H1 (cell line): ENCODE measurements around the gene SLC13A5. TPM values are rescaled to one million over a fixed set of nuclear protein-coding genes. Genes with fewer than 3 reads are reported as not detected.

ENCODE experiments used
- CTCF ChIA-PET: fragments of 300-600 bp; sonication (Branson Sonifier 250); formaldehyde crosslinking; loops from one replicate; lab custom pipeline; 2021; ENCODE audit not compliant: partially characterized antibody; lab: Charles Lee
- POLR2A ChIA-PET: fragments of 300-600 bp; sonication (Branson Sonifier 250); formaldehyde crosslinking; loops from one replicate; lab custom pipeline; 2021; ENCODE audit warnings: inconsistent platforms; ENCODE audit not compliant: partially characterized antibody; lab: Charles Lee
- DNase-seq, 2 experiments: peaks; one replicate each; pipeline versions ENCODE4 v3.0.0 to v3.0.0-alpha.2; 2010 to 2022; ENCODE audit warnings: low spot score in 2 of 2, low read depth in 1 of 2, mixed read lengths in 1 of 2
- FAIRE-seq: peaks from 2 replicates; lab custom pipeline; 2011; peaks lifted over from hg19 to GRCh38; lab: Jason Lieb, UNC
- H2AFZ ChIP-seq: 2 replicates; pipeline ENCODE4 v1.8.1; 2012; ENCODE audit warnings: low read length, inconsistent platforms
- H2AK5ac ChIP-seq: 2 replicates; pipeline ENCODE4 v1.6.1; 2013; ENCODE audit warnings: low read depth, low read length
- H2BK120ac ChIP-seq: replicated peaks from 2 replicates; pipeline ENCODE3; 2013; ENCODE audit warnings: low read depth, low read length, inconsistent platforms
- H2BK12ac ChIP-seq: 2 replicates; pipeline ENCODE4 v1.6.1; 2013; ENCODE audit warnings: low read depth, low read length
- H2BK15ac ChIP-seq: 2 replicates; pipeline ENCODE4 v1.6.1; 2013; ENCODE audit warnings: low read length
- H2BK20ac ChIP-seq: 2 replicates; pipeline ENCODE4 v1.6.1; 2013; ENCODE audit warnings: low read length
- H2BK5ac ChIP-seq: 2 replicates; pipeline ENCODE4 v1.6.1; 2013; ENCODE audit warnings: low read depth, low read length
- H3K14ac ChIP-seq: 2 replicates; pipeline ENCODE4 v1.6.1; 2013; ENCODE audit warnings: inconsistent platforms; ENCODE audit not compliant: insufficient read length
- H3K18ac ChIP-seq: 2 replicates; pipeline ENCODE4 v1.6.1; 2013; ENCODE audit warnings: low read length; ENCODE audit errors: extremely low read depth
- H3K23ac ChIP-seq: 2 replicates; pipeline ENCODE4 v1.6.1; 2013; ENCODE audit warnings: inconsistent platforms; ENCODE audit not compliant: insufficient read length
- H3K23me2 ChIP-seq: 2 replicates; pipeline ENCODE4 v1.6.1; 2013; ENCODE audit warnings: low read depth, low read length
- H3K27ac ChIP-seq: 2 replicates; pipeline ENCODE4 v1.6.1; 2011; ENCODE audit warnings: low read depth, low read length, inconsistent platforms
- H3K27me3 ChIP-seq, 4 experiments: replicated peaks in 1 of 4; 1 replicate in 1 of 4; 2 replicates in 3 of 4; pipeline versions ENCODE4 v1.6.1 to v1.8.1; 2011 to 2013; ENCODE audit warnings: low read length in 3 of 4, mild to moderate bottlenecking in 3 of 4, inconsistent platforms in 2 of 4, mixed read lengths in 2 of 4, moderate library complexity in 1 of 4; ENCODE audit not compliant: control insufficient read depth in 3 of 4, insufficient read depth in 3 of 4; ENCODE audit errors: extremely low read depth in 1 of 4
- H3K36me3 ChIP-seq, 4 experiments: 2 replicates each; pipeline versions ENCODE4 v1.6.1 to v1.8.1; 2011 to 2013; ENCODE audit warnings: mild to moderate bottlenecking in 4 of 4, low read length in 3 of 4, moderate library complexity in 2 of 4, control low read depth in 1 of 4, inconsistent platforms in 1 of 4; ENCODE audit not compliant: insufficient read depth in 4 of 4, control insufficient read depth in 2 of 4
- H3K4ac ChIP-seq: replicated peaks from 2 replicates; pipeline ENCODE3; 2013; ENCODE audit warnings: low read length, low read depth, mixed read lengths, inconsistent platforms; ENCODE audit not compliant: insufficient read length
- H3K4me1 ChIP-seq, 4 experiments: replicated peaks in 1 of 4; 1 replicate in 1 of 4; 2 replicates in 3 of 4; pipeline versions ENCODE4 v1.6.1 to v1.8.1; 2011 to 2013; ENCODE audit warnings: low read length in 3 of 4, inconsistent platforms in 2 of 4, mixed read lengths in 1 of 4; ENCODE audit not compliant: insufficient read depth in 4 of 4, control insufficient read depth in 3 of 4
- H3K4me2 ChIP-seq, 2 experiments: 2 replicates each; pipeline versions ENCODE4 v1.6.1 to v1.8.1; 2011 to 2013; ENCODE audit warnings: low read depth in 2 of 2, low read length in 2 of 2, control low read depth in 1 of 2, inconsistent platforms in 1 of 2, mild to moderate bottlenecking in 1 of 2; ENCODE audit not compliant: insufficient read depth in 1 of 2
- H3K4me3 ChIP-seq, 4 experiments: fragments of 200-600, 300-600 bp in 1 of 4; sonication (generic), shearing (Covaris generic), sonication (Bioruptor Twin) in 1 of 4; 2 replicates each; pipeline versions ENCODE4 v1.5.1 to v1.8.1; 2011 to 2016; ENCODE audit warnings: low read length in 4 of 4, low read depth in 3 of 4, control low read depth in 2 of 4, inconsistent platforms in 2 of 4, mild to moderate bottlenecking in 2 of 4, mixed read lengths in 1 of 4, moderate library complexity in 1 of 4; ENCODE audit not compliant: insufficient read depth in 2 of 4; ENCODE audit errors: extremely low read depth in 1 of 4
- H3K56ac ChIP-seq: replicated peaks from 2 replicates; pipeline ENCODE3; 2013; ENCODE audit warnings: low read depth, mild to moderate bottlenecking, mixed read lengths, low read length, inconsistent platforms; ENCODE audit not compliant: insufficient read length
- H3K79me1 ChIP-seq: 2 replicates; pipeline ENCODE4 v1.6.1; 2013; ENCODE audit warnings: low read depth, low read length, control low read depth
- H3K79me2 ChIP-seq, 2 experiments: 2 replicates each; pipeline versions ENCODE4 v1.6.1 to v1.8.1; 2012 to 2013; ENCODE audit warnings: low read length in 2 of 2, mild to moderate bottlenecking in 2 of 2, inconsistent platforms in 1 of 2; ENCODE audit not compliant: insufficient read depth in 2 of 2, control insufficient read depth in 1 of 2
- H3K9ac ChIP-seq, 4 experiments: replicated peaks in 1 of 4; 1 replicate in 1 of 4; 2 replicates in 3 of 4; pipeline versions ENCODE4 v1.6.1 to v1.8.1; 2011 to 2013; ENCODE audit warnings: low read depth in 3 of 4, low read length in 3 of 4, control low read depth in 2 of 4, mild to moderate bottlenecking in 2 of 4, moderate library complexity in 2 of 4, inconsistent platforms in 1 of 4; ENCODE audit errors: extremely low read depth in 1 of 4
- H3K9me3 ChIP-seq, 2 experiments: 2 replicates each; pipeline versions ENCODE4 v1.6.1 to v1.8.1; 2012 to 2013; ENCODE audit warnings: mild to moderate bottlenecking in 2 of 2, moderate library complexity in 2 of 2, control low read depth in 1 of 2, inconsistent platforms in 1 of 2, low read depth in 1 of 2, low read length in 1 of 2, mixed read lengths in 1 of 2; ENCODE audit not compliant: insufficient read depth in 2 of 2
- H4K20me1 ChIP-seq, 2 experiments: replicated peaks in 1 of 2; 2 replicates each; pipeline versions ENCODE3 to v1.8.1; 2011 to 2013; ENCODE audit warnings: inconsistent platforms in 2 of 2, low read length in 2 of 2, mild to moderate bottlenecking in 1 of 2; ENCODE audit not compliant: insufficient read depth in 2 of 2, control insufficient read depth in 1 of 2
- H4K5ac ChIP-seq: 2 replicates; pipeline ENCODE4 v1.6.1; 2013; ENCODE audit warnings: low read length, low read depth, mixed read lengths, inconsistent platforms; ENCODE audit not compliant: insufficient read length
- H4K8ac ChIP-seq: 2 replicates; pipeline ENCODE4 v1.8.0; 2013; ENCODE audit warnings: mild to moderate bottlenecking, moderate library complexity, low read length, inconsistent platforms; ENCODE audit not compliant: insufficient read depth; ENCODE audit errors: extremely low read depth
- H4K91ac ChIP-seq: replicated peaks from 2 replicates; pipeline ENCODE3; 2013; ENCODE audit warnings: low read length, mixed read lengths, inconsistent platforms; ENCODE audit not compliant: insufficient read length
- ASH2L ChIP-seq: fragments of 200-600, 300-600 bp; sonication (generic); IDR thresholded peaks from one replicate; pipeline ENCODE4 v1.7.1; 2017; ENCODE audit warnings: low read length
- CHD2 ChIP-seq: IDR thresholded peaks from 2 replicates; pipeline ENCODE4 v1.6.1; 2012; ENCODE audit warnings: low read length, improper control_type of control experiment
- POLR2A ChIP-seq, 2 experiments: IDR thresholded peaks; 1 replicate in 1 of 2; 2 replicates in 1 of 2; pipeline ENCODE4 v1.6.1; 2011; ENCODE audit warnings: low read depth in 2 of 2, low read length in 2 of 2, mild to moderate bottlenecking in 2 of 2; ENCODE audit errors: control extremely low read depth in 1 of 2
- SIN3A ChIP-seq, 2 experiments: IDR thresholded peaks in 1 of 2; conservative IDR thresholded peaks in 1 of 2; 2 replicates each; pipeline ENCODE4 v1.6.1; 2011 to 2012; ENCODE audit warnings: low read length in 2 of 2, improper control_type of control experiment in 1 of 2, low read depth in 1 of 2, mild to moderate bottlenecking in 1 of 2
- SUZ12 ChIP-seq: fragments of 200-600 bp; sonication (generic); IDR thresholded peaks from 2 replicates; pipeline ENCODE4 v1.6.1; 2012; ENCODE audit warnings: mild to moderate bottlenecking, inconsistent platforms, low read length, moderate library complexity, mixed read lengths
- TAF7 ChIP-seq: optimal IDR thresholded peaks from 2 replicates; pipeline ENCODE3; 2011; ENCODE audit warnings: low read depth, mild to moderate bottlenecking, inconsistent platforms, low read length, moderate library complexity, borderline replicate concordance
- WGBS, 2 experiments: shearing (Covaris generic) in 1 of 2; methylation state at CpG; one replicate each; pipeline versions ENCODE4 v1.1.6 to v1.1.7; 2013 to 2015; ENCODE audit warnings: low lambda C conversion rate in 2 of 2, mixed read lengths in 2 of 2, inconsistent platforms in 1 of 2, low coverage in 1 of 2, missing lambda C conversion rate in 1 of 2; ENCODE audit not compliant: insufficient replicate concordance in 2 of 2, insufficient coverage in 1 of 2, insufficient read length in 1 of 2; ENCODE audit errors: extremely low coverage in 1 of 2, missing lambda C conversion rate in 1 of 2; 5-methylcytosine and 5-hydroxymethylcytosine counted together
- polyA plus RNA-seq, 7 experiments: library from polyadenylated mRNA; depleted of rRNA in 3 of 7; stranded (reverse) in 5 of 7; unstranded in 2 of 7; fragments of >200 nt in 5 of 7; fragments of 200-250 nt in 2 of 7; gene quantifications; 1 replicate in 5 of 7; 2 replicates in 1 of 7; 4 replicates in 1 of 7; pipeline versions ENCODE4 v1.2.1 to v1.2.3, GENCODE V29; 2011 to 2013; ENCODE audit warnings: missing spikeins in 2 of 7, mixed read lengths in 2 of 7
- total RNA-seq: library from RNA; stranded (reverse); fragmentation: NEBNext Ultra II Directional; extraction: Animal tissue kit (Norgen Biotek cat#: 25700); gene quantifications from 2 replicates; pipeline ENCODE4 v1.2.1, GENCODE V29; 2021
- TF ChIP-seq, protein P1 (sequence below): IDR thresholded peaks from 2 replicates; pipeline ENCODE4 v1.6.1; 2012; ENCODE audit warnings: inconsistent platforms

Gene SLC13A5
- total and polyA plus RNA-seq, 2 of the 8 experiments (the other 6 are each of a cell fraction or from before 2014, with no cell fraction given), result 2.1 to 2.6 TPM

DNA sequence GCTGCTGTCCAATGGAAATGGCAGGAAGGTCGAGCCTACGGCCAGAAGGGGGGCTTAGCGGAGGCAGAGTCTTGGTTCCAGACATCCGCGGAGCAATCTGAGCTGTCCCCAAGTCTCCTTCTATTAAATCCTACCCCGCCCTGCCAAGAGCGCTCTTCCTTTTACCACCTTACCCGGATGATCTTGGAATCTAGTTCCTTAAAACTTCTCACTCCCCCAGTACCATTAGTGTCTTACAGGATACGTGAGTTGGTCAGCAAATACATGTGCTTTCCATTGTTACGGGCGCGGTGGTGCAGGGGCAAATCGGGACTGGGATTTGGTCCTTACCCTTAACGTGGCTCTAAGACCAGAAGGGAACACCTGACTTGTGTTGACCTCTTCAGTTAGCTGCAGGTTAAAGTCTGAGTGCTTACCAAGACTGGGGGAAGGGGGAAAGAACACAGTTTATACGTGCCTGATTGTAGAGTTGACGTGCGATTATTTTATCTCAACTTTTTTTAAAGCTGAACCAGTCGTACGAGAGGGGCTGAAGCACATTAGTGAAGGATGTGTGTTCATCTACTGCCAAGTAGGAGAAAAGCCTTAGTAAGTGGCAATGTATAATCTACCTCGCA lies 71.8 kb downstream of the SLC13A5 start:
- ChIA-PET CTCF (interaction anchor here (0.7 to 1.3 kb wide), 4 partner anchors 9 to 202 kb away, joined by 3 read pairs; partner anchors contain the start of genes C17orf100 and MED31), POLR2A (interaction anchor here (0.7 to 2.5 kb wide), 8 partner anchors 10 to 206 kb away, joined by 3 to 11 read pairs (median 3); partner anchors contain the start of genes C17orf100 and MED31)
- Histone ChIP-seq H2BK20ac (no peak overlapping the region), H2BK5ac (0 out of 2 replicates have a peak overlapping the region, but pooled peaks have one; percentile 12), H3K4me2 (peak overlapping the region; percentile 77 to 98), H4K20me1 (peaks cover 0 to 12% of the 10 kb centered on the region in 2 experiments), H3K36me3 (peaks cover 0 to 31% (median 9%) of the 10 kb centered on the region in 4 experiments; a peak in 5 of 8 replicates), H3K18ac (no peak overlapping the region), H2BK12ac (no peak overlapping the region), H3K9ac (peak overlapping the region; percentile 73 to 86 (median 86)), H3K4me1 (peaks cover 0 to 10% (median 2%) of the 10 kb centered on the region in 4 experiments; a peak in 4 of 7 replicates), H3K14ac (no peak overlapping the region), H2AFZ (peak overlapping the region; percentile 55; the same call in 1 of the 2 replicates), H2BK120ac (no peak overlapping the region), H2BK15ac (no peak overlapping the region), H3K79me2 (peaks cover 0 to 37% of the 10 kb centered on the region in 2 experiments; a peak in 2 of 4 replicates), H3K9me3 (no peaks in the 10 kb centered on the region), H3K27ac (peak overlapping the region; percentile 95), H3K27me3 (no peaks in the 10 kb centered on the region), H4K8ac (peak overlapping the region; percentile 84; the same call in 1 of the 2 replicates), H4K5ac (peak overlapping the region; percentile 2), H3K4ac (no peak overlapping the region), H3K79me1 (0 out of 2 replicates have a peak, but pooled peaks cover 4% of the 10 kb centered on the region), H2AK5ac (no peak overlapping the region), H3K23ac (no peak overlapping the region), H4K91ac (no peak overlapping the region), H3K56ac (no peak overlapping the region), H3K4me3 (peak overlapping the region; percentile 87 to 98 (median 92)), H3K23me2 (peaks cover 10% of the 10 kb centered on the region)
- DNase-seq, result peak in 1 of 2 experiments; percentile 9
- peak in 1 of 2 experiments; percentile 63; a peak in 1 of 4 replicates for TF ChIP-seq SIN3A (conservative IDR thresholded peaks at IDR 0.05 in 1 of 2, IDR thresholded peaks at IDR 0.05 in 1 of 2; ENCODE audit: low read depth in 1 of 2, low read length in 2 of 2)
- TF ChIP-seq TAF7, result no peak
- peak; percentile 10 to 22; a peak in 2 of 3 replicates for TF ChIP-seq POLR2A (IDR thresholded peaks at IDR 0.05; ENCODE audit: control extremely low read depth in 1 of 2, low read depth in 2 of 2, low read length in 2 of 2)
- peak; percentile 51 for TF ChIP-seq ASH2L
- no peak for TF ChIP-seq SUZ12
- TF ChIP-seq, protein P1, sequence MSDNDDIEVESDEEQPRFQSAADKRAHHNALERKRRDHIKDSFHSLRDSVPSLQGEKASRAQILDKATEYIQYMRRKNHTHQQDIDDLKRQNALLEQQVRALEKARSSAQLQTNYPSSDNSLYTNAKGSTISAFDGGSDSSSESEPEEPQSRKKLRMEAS, result peak; percentile 60
- TF ChIP-seq CHD2, result 0 out of 2 replicates have a peak, but pooled peaks have one; percentile 44
- 5% methylated on average over 20 of the region's 20 CpGs; no CpG with 5 or more reads in 1 of the 2 experiments for WGBS, 2 experiments
- FAIRE-seq, result no peak
